Subcutaneous adipose tissue (tissue), 4 donors: ENCODE data around the gene PPP2R2B. TPM values are rescaled to one million over a fixed set of nuclear protein-coding genes. Genes with fewer than 3 reads are reported as not detected.

Source experiments
- CTCF ChIP-seq: fragments of 450-650 bp; IDR thresholded peaks from one replicate; pipeline ENCODE4 v1.5.1; 2016; ENCODE audit warnings: low read depth, mild to moderate bottlenecking, control low read depth, antibody characterized with exemption, moderate library complexity
- total RNA-seq, 4 donors: library from RNA; depleted of rRNA; stranded (reverse); fragments of >200 nt; gene quantifications; one replicate each; pipeline ENCODE4 v1.1.0, GENCODE V29; 2016

Gene PPP2R2B
- total RNA-seq, 4 donors from 2014 or later = 0.34 to 0.66 TPM; not detected in 2

GRCh38 chr5:146568161-146568560, 310.4 kb downstream of the PPP2R2B start:
- no peak for TF ChIP-seq CTCF

- TF ChIP-seq CTCF = no peak
Observed at GRCh38 chr5:146565764-146566367, 312.7 kb downstream of the PPP2R2B start.

- no peak for TF ChIP-seq CTCF
Observed at GRCh38 chr5:146564007-146564762, 314.4 kb downstream of the PPP2R2B start.

- TF ChIP-seq CTCF = no peak
Observed at GRCh38 chr5:146562461-146562860, 316.1 kb downstream of the PPP2R2B start.

- no peak for TF ChIP-seq CTCF
Observed at GRCh38 chr5:146561711-146562110, 316.8 kb downstream of the PPP2R2B start.

GRCh38 chr5:146560205-146560812, 318.2 kb downstream of the PPP2R2B start:
- TF ChIP-seq CTCF = no peak

- no peak for TF ChIP-seq CTCF
Observed at GRCh38 chr5:146553446-146553845, 325.1 kb downstream of the PPP2R2B start.
